NCI-H526 treated with DMSO at 0.1 percent for 48 hours (cell line): ENCODE data around the gene SCYL1.

Experiments used
- DNase-seq: peaks from one replicate; lab custom pipeline; 2025; lab: John Stamatoyannopoulos, UW

SCYL1 gene

DNA sequence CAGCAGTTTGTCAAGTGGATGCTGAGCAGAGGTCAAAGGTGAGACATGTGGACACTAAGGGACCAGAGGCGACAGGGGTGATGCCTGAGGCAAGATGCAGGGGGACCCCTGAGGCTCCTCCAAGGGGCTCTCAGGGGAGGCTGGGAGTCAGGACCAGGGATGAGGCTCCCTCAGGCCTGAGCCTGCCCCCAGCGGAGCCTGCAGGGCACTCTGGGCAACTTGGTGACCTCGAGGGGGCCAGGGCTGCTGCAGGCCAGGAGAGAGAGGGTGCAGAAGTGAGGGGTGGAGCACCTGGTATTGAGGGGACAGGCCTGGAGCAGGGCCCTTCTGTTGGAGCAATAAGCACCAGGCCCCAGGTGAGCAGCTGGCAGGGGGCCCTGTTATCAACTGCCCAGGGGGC is 57.0 kb downstream of the SCYL1 start:
- DNase-seq = no peak

DNA sequence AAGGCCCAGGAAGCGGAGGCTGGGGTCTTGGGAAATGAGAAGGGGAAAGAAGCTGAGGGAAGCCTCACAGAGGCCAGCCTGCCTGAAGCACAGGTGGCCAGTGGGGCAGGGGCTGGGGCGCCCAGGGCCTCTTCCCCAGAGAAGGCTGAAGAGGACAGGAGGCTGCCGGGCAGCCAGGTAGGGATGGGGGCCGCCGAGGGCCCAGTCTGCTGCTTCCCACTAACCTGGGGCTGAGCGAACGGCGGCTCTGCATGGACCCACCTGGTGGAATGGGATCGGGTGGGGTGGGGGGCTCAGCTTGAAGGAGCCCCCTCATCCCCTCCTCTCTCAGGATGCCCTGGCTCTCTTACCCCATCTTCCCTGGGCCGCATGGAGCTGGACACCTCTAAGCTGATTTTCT is 58.7 kb downstream of the SCYL1 start:
- no peak for DNase-seq

DNA sequence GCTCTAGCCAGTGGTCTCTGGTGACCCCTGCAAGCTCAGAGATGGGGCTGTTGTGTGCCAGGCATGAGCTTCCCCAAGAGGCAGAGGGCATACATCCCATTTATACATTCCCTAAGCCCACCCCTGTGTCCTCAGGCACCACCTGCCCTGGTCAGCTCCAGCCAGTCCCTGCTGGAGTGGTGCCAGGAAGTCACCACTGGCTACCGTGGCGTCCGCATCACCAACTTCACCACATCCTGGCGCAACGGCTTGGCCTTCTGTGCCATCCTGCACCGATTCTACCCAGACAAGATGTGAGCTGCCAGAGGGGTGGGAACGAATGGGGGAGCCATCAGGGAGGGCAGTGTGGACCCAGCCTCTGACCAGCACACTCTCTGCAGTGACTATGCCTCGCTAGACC is 59.2 kb downstream of the SCYL1 start:
- no peak for DNase-seq

DNA sequence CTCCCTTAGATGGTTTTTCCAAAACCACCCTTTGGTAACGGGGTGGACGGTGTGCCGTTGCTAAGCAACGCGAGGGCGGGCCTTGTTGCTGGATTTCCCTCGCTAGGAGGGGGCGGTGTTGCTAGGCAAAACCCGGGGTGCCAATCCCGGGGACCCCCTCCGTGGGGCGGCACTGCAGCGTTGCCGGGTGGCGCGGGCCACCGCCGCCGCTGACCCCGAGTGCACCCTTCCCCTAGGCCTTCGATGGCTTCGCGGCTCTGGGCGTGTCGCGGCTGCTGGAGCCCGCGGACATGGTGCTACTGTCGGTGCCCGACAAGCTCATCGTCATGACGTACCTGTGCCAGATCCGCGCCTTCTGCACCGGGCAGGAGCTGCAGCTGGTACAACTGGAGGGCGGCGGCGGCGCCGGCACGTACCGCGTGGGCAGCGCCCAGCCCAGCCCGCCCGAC is 59.9 kb downstream of the SCYL1 start:
- no peak for DNase-seq

- no peak for DNase-seq
Observed at GRCh38 chr11:65585396-65586246, 60.7 kb downstream of the SCYL1 start.

DNA sequence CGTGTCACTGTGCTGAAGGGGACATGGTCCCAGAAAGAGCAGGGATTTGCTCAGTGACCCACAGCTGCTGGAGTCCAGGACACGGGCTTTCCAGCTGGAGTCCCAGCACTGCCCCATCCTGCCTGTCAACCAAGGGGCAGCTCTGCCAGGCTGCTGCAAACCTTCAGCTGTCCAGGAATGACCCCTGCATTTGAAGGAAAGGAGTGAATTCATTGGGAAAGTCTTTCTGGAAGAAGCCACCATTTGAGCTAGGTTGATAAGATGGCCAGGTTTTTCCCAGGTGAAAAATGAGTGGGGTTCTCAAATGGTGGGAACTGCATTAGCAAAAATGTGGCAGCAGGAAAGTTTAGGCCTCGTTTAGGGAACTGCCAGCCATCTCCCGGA is 61.4 kb downstream of the SCYL1 start:
- DNase-seq = no peak

DNA sequence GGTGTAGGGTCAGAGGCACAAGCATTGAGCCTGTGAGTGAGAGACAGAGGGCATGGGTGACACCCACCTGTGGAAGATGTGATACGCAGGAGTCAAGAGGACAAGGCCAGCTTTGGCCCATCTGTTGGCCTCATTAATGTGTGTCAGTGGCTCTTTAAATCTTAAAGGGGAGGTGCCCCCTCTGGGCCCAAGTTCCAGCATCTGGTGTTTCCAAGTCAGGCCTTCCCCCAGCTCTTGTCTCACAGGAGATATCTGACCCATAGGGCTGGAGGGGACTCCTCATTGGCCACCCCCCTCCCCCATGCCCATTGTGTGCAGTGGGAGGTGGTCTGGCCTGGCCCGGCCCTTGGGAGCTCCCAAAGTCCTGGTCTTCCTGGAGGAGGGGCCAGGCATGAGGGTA is 61.8 kb downstream of the SCYL1 start:
- no peak for DNase-seq
